ENCODE measurements around the gene UXT. TPM values are rescaled to one million over a fixed set of nuclear protein-coding genes. Genes with fewer than 3 reads are reported as not detected.
A peak's percentile ranks its signal among the peaks of the same experiment; 100 is the strongest.

Gene UXT
- total and polyA plus RNA-seq, 5 donors from 2014 or later, result 140 to 416 (median 340) TPM

DNA sequence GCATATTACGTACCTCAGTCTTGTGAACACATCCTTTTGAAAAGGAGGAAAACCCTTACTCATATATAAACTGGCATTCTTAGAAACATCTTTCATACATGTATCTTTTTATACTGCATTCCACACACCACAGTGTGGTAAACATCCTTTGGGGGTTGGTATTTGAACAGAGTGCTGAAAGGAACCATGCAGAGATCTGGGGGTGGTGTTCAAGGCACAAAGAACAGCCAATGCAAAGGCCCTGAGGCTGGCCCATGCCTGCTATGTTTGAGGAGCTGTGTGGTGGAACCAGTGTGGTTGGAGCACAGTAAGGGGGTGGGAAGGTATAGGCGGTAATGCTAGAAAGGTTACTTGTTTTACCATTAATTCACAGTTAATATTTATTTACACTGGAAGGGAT is 10.6 kb downstream of the UXT start:
- H3K4me1 Mint-ChIP-seq, result peaks cover 8 to 66% (median 35%) of the 10 kb centered on the region in 4 donors
- Histone ChIP-seq H3K4me3 (ENCODE audit: low read depth, low read length) (peak overlapping the region; percentile 75), H3K27ac (ENCODE audit: insufficient read depth, low read length, poor library complexity, severe bottlenecking) (peak overlapping the region; percentile 23), H3K9me3 (ENCODE audit: control insufficient read depth in 2 of 2, low read length in 2 of 2) (no peaks in the 10 kb centered on the region), H3K4me1 (ENCODE audit: control insufficient read depth, insufficient read depth, low read length, poor library complexity, severe bottlenecking) (peaks cover 31% of the 10 kb centered on the region), H3K36me3 (ENCODE audit: control insufficient read depth, insufficient read depth, low read length) (peaks cover 7% of the 10 kb centered on the region), H3K27me3 (ENCODE audit: control insufficient read depth, insufficient read depth, low read length) (no peaks in the 10 kb centered on the region)
- H3K4me3 Mint-ChIP-seq, result peak overlapping the region; percentile 88 to 93 (median 90)
- ATAC-seq (ENCODE audit: low read depth in 2 of 2) (no peak), DNase-seq (peak in 1 of 3 donors; percentile 68)
- H3K9me3 Mint-ChIP-seq, result no peaks in the 10 kb centered on the region
- H3K27ac Mint-ChIP-seq, result peak overlapping the region; percentile 21 to 84 (median 43)
- peaks cover 3% of the 10 kb centered on the region for H3K36me3 Mint-ChIP-seq
- no peaks in the 10 kb centered on the region for H3K27me3 Mint-ChIP-seq

DNA sequence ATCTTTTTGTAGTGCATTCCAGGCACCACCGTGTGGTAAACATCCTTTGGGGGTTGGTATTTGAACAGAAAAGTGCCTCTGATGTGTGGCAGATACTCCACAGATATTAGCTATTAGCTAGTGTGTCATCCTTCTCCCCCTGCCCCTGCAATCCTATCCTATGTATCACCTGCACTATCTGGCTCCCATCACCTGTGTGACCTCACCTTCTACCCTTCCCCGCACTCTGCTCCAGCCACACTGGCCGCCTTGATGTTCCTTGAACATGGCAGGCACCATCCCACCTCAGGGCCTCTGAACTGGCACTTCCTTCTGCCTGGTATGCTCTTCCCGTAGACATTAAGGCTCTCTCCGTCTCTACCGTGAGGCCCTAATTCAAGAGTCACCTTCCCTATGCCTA is 12.3 kb downstream of the UXT start:
- H3K4me1 ChIP-seq (ENCODE audit: control insufficient read depth, insufficient read depth, low read length, poor library complexity, severe bottlenecking), result peaks cover 30% of the 10 kb centered on the region
- H3K27ac ChIP-seq (ENCODE audit: insufficient read depth, low read length, poor library complexity, severe bottlenecking), result no peak overlapping the region
- H3K27ac Mint-ChIP-seq, result peak overlapping the region in 1 of 3 donors; percentile 70
- no peaks in the 10 kb centered on the region for H3K27me3 ChIP-seq (ENCODE audit: control insufficient read depth, insufficient read depth, low read length)
- H3K4me3 Mint-ChIP-seq, result peak overlapping the region in 3 of 4 donors; percentile 6 to 93 (median 58)
- H3K27me3 Mint-ChIP-seq, result no peaks in the 10 kb centered on the region
- H3K9me3 ChIP-seq (ENCODE audit: control insufficient read depth in 2 of 2, low read length in 2 of 2), result no peaks in the 10 kb centered on the region
- ATAC-seq (ENCODE audit: low read depth in 2 of 2) (no peak), DNase-seq (no peak)
- peaks cover 8 to 63% (median 33%) of the 10 kb centered on the region in 4 donors for H3K4me1 Mint-ChIP-seq
- peaks cover 3% of the 10 kb centered on the region for H3K36me3 Mint-ChIP-seq
- no peak overlapping the region for H3K4me3 ChIP-seq (ENCODE audit: low read depth, low read length)
- no peaks in the 10 kb centered on the region for H3K9me3 Mint-ChIP-seq
- peaks cover 8% of the 10 kb centered on the region for H3K36me3 ChIP-seq (ENCODE audit: control insufficient read depth, insufficient read depth, low read length)

DNA sequence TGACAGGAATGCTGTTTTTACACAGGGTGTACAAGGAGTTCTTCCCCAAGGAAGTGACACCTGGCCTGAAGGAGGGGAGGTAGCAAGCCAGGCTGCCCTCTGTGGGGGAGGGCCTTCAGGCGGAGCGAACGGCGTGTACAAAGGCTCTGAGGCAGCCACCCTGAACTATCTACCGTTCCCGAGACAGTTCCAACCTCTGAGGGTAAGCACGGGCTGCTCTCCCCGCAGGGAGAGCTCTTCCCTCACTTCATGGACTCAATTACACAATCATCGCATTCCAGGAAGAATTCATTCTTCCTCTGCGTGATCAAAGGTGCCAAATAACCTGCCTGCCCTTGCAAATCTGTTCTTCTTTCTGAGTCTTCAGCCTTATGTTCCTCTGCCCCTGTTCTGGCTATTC is 13.4 kb downstream of the UXT start:
- H3K4me3 ChIP-seq (ENCODE audit: low read depth, low read length), result no peak overlapping the region
- H3K36me3 ChIP-seq (ENCODE audit: control insufficient read depth, insufficient read depth, low read length), result peaks cover 18% of the 10 kb centered on the region
- Mint-ChIP-seq H3K4me3 (no peak overlapping the region), H3K4me1 (peaks cover 1 to 55% (median 25%) of the 10 kb centered on the region in 4 donors), H3K27me3 (no peaks in the 10 kb centered on the region), H3K9me3 (no peaks in the 10 kb centered on the region), H3K36me3 (peaks cover 7% of the 10 kb centered on the region), H3K27ac (peak overlapping the region in 1 of 3 donors; percentile 11)
- DNase-seq (no peak), ATAC-seq (ENCODE audit: low read depth in 2 of 2) (no peak)
- H3K9me3 ChIP-seq (ENCODE audit: control insufficient read depth in 2 of 2, low read length in 2 of 2), result no peaks in the 10 kb centered on the region
- peaks cover 25% of the 10 kb centered on the region for H3K4me1 ChIP-seq (ENCODE audit: control insufficient read depth, insufficient read depth, low read length, poor library complexity, severe bottlenecking)
- H3K27ac ChIP-seq (ENCODE audit: insufficient read depth, low read length, poor library complexity, severe bottlenecking), result no peak overlapping the region
- H3K27me3 ChIP-seq (ENCODE audit: control insufficient read depth, insufficient read depth, low read length), result no peaks in the 10 kb centered on the region

DNA sequence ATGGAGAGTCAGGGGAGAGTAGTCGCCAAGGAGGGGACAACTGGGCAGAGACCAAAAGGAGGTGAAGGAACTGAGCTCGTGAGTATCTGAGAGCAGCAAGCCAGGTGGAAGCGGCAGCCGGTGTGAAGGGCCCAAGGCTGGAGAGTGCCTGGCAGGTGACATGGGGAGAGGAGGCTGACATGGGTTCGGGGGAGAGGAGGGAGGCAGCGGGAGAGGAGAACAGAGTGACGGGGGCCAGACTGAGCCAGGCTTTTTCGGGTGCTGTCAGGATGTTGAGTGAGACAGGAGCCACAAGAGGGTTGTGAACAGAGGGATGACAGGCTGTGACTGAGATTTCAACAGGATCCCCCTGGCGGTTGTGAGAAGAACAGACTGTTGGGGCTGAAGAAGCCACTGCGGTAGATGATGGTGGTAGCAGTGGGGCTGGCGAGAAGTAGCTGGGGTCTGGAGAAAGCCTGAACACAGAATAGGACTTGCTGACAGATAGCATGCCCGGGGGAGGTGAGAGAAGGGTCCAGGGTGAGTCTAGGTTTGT is 14.4 kb downstream of the UXT start:
- Mint-ChIP-seq H3K27ac (peak overlapping the region; percentile 33 to 78 (median 52)), H3K36me3 (peaks cover 16% of the 10 kb centered on the region), H3K4me3 (peak overlapping the region in 2 of 4 donors; percentile 17 to 67), H3K4me1 (peaks cover 4 to 55% (median 28%) of the 10 kb centered on the region in 4 donors), H3K9me3 (no peaks in the 10 kb centered on the region), H3K27me3 (no peaks in the 10 kb centered on the region)
- no peak overlapping the region for H3K4me3 ChIP-seq (ENCODE audit: low read depth, low read length)
- H3K27me3 ChIP-seq (ENCODE audit: control insufficient read depth, insufficient read depth, low read length), result no peaks in the 10 kb centered on the region
- ATAC-seq (ENCODE audit: low read depth in 2 of 2) (no peak), DNase-seq (no peak)
- H3K4me1 ChIP-seq (ENCODE audit: control insufficient read depth, insufficient read depth, low read length, poor library complexity, severe bottlenecking), result peaks cover 25% of the 10 kb centered on the region
- H3K27ac ChIP-seq (ENCODE audit: insufficient read depth, low read length, poor library complexity, severe bottlenecking), result no peak overlapping the region
- peaks cover 24% of the 10 kb centered on the region for H3K36me3 ChIP-seq (ENCODE audit: control insufficient read depth, insufficient read depth, low read length)
- no peaks in the 10 kb centered on the region for H3K9me3 ChIP-seq (ENCODE audit: control insufficient read depth in 2 of 2, low read length in 2 of 2)

DNA sequence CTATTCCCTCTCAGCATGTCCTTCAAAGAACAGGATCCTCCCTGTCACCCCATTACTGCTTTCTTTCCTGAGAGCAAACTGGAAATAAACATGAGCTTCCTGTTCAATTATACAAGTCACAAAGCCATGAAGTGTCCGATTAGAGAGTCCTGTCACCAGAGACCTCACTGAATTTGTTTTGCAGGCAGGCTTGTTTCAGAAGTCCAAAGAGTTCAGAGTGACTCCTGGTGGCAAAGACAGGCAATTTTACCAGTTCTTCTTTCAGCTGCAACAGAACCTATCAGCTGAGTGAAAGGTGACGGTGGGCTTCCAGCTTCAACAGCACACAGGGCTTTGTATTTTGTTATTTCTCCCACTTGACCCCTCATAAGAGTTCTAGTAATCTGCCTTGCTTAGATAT is 15.1 kb downstream of the UXT start:
- Mint-ChIP-seq H3K4me1 (peaks cover 5 to 48% (median 28%) of the 10 kb centered on the region in 4 donors), H3K27me3 (no peaks in the 10 kb centered on the region), H3K27ac (peak overlapping the region in 1 of 3 donors; percentile 33), H3K9me3 (no peaks in the 10 kb centered on the region), H3K4me3 (no peak overlapping the region), H3K36me3 (peaks cover 19% of the 10 kb centered on the region)
- Histone ChIP-seq H3K27ac (ENCODE audit: insufficient read depth, low read length, poor library complexity, severe bottlenecking) (no peak overlapping the region), H3K36me3 (ENCODE audit: control insufficient read depth, insufficient read depth, low read length) (peaks cover 26% of the 10 kb centered on the region), H3K4me3 (ENCODE audit: low read depth, low read length) (no peak overlapping the region), H3K4me1 (ENCODE audit: control insufficient read depth, insufficient read depth, low read length, poor library complexity, severe bottlenecking) (peaks cover 19% of the 10 kb centered on the region), H3K27me3 (ENCODE audit: control insufficient read depth, insufficient read depth, low read length) (no peaks in the 10 kb centered on the region), H3K9me3 (ENCODE audit: control insufficient read depth in 2 of 2, low read length in 2 of 2) (no peaks in the 10 kb centered on the region)
- DNase-seq (peak in 1 of 3 donors; percentile 41), ATAC-seq (ENCODE audit: low read depth in 2 of 2) (no peak)

DNA sequence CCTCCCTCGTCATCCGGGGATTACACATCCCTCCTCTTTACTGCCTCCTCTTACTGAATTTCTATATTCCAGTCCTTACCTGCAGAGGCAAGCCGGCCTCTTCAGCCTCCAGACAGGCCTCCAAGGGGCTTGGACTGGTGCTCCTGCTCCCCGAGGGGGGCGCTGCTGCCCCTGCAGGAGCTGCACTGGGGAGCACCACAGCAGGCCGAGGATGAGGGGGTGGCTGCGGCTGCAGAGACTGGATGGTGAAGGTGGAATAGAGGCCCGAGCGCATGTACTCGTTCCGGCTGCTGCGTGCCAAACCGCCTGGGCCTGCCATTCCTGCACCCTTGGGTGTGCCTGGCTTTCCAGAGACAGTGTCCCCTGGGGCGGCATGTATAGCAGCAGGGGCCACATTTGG is 20.2 kb downstream of the UXT start:
- Mint-ChIP-seq H3K9me3 (no peaks in the 10 kb centered on the region), H3K4me3 (peak overlapping the region in 1 of 4 donors; percentile 66), H3K4me1 (peaks cover 3 to 18% (median 5%) of the 10 kb centered on the region in 4 donors), H3K27me3 (no peaks in the 10 kb centered on the region), H3K36me3 (peaks cover 30% of the 10 kb centered on the region), H3K27ac (peak overlapping the region in 1 of 3 donors; percentile 34)
- H3K4me3 ChIP-seq (ENCODE audit: low read depth, low read length), result no peak overlapping the region
- H3K4me1 ChIP-seq (ENCODE audit: control insufficient read depth, insufficient read depth, low read length, poor library complexity, severe bottlenecking), result peaks cover 4% of the 10 kb centered on the region
- H3K36me3 ChIP-seq (ENCODE audit: control insufficient read depth, insufficient read depth, low read length), result peaks cover 52% of the 10 kb centered on the region
- no peaks in the 10 kb centered on the region for H3K27me3 ChIP-seq (ENCODE audit: control insufficient read depth, insufficient read depth, low read length)
- no peak overlapping the region for H3K27ac ChIP-seq (ENCODE audit: insufficient read depth, low read length, poor library complexity, severe bottlenecking)
- no peaks in the 10 kb centered on the region for H3K9me3 ChIP-seq (ENCODE audit: control insufficient read depth in 2 of 2, low read length in 2 of 2)
- DNase-seq (no peak), ATAC-seq (ENCODE audit: low read depth in 2 of 2) (no peak)

DNA sequence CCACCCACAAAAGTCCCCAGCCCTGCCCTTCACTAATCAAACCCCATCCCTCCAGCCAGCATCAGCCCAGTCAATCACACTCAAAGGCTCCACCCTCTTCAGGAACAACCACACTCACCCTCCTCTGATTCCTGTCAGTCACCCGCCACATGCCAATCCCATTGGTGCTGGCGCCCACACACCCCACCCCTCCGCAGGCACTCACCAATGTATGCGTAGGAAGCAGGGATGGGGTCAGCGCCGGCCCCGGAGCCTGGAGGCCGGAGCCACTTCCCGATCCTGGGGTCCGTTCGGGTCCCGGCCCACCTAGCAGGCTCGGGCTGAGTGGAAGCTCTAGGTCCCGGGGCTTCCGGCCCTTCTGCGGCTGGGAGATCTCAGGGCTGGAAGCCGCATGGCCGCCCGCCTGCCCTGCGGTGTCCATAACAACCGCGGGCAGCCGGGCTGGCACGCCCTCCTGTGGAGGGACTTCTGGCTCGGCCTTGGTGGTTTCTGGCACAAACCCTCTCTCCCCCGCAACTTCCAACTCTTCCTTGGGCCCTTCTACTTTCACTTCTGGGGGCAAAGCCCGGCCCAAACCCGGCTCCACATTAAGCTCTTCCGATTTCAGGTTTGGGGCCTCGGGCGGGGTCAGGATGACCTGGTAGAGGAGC is 21.3 kb downstream of the UXT start:
- H3K27ac ChIP-seq (ENCODE audit: insufficient read depth, low read length, poor library complexity, severe bottlenecking), result no peak overlapping the region
- Mint-ChIP-seq H3K27ac (peak overlapping the region; percentile 34 to 83 (median 66)), H3K4me3 (peak overlapping the region in 3 of 4 donors; percentile 52 to 66 (median 66)), H3K27me3 (no peaks in the 10 kb centered on the region), H3K36me3 (peaks cover 27% of the 10 kb centered on the region), H3K4me1 (peaks cover 3 to 15% (median 5%) of the 10 kb centered on the region in 4 donors), H3K9me3 (no peaks in the 10 kb centered on the region)
- peak; percentile 72 to 75 for ATAC-seq (ENCODE audit: low read depth in 2 of 2)
- no peaks in the 10 kb centered on the region for H3K27me3 ChIP-seq (ENCODE audit: control insufficient read depth, insufficient read depth, low read length)
- no peak overlapping the region for H3K4me3 ChIP-seq (ENCODE audit: low read depth, low read length)
- peak in 2 of 3 donors; percentile 25 to 39 for DNase-seq
- peaks cover 3% of the 10 kb centered on the region for H3K4me1 ChIP-seq (ENCODE audit: control insufficient read depth, insufficient read depth, low read length, poor library complexity, severe bottlenecking)
- H3K9me3 ChIP-seq (ENCODE audit: control insufficient read depth in 2 of 2, low read length in 2 of 2), result no peaks in the 10 kb centered on the region
- H3K36me3 ChIP-seq (ENCODE audit: control insufficient read depth, insufficient read depth, low read length), result peaks cover 51% of the 10 kb centered on the region

Data from CD4-positive, CD25-positive, alpha-beta regulatory T cell (primary cell).